NOMO-1 (cell line): ENCODE measurements around the gene TNIP1.

Experiments
- DNase-seq, 2 experiments: peaks; one replicate each; lab custom pipeline; 2025; ENCODE audit not compliant: unreplicated experiment in 2 of 2; lab: John Stamatoyannopoulos, UW

Gene TNIP1

GRCh38 chr5:151026088-151026487, 54.7 kb downstream of the TNIP1 start:
- DNase-seq, result no peak

- DNase-seq, result no peak
These were observed 55.6 kb downstream of the TNIP1 start for GRCh38 chr5:151025250-151025606.

- DNase-seq, result no peak
These were observed 56.2 kb downstream of the TNIP1 start for GRCh38 chr5:151024440-151025249.

- no peak for DNase-seq
These were observed 57.2 kb downstream of the TNIP1 start for GRCh38 chr5:151023651-151024050.

GRCh38 chr5:151023047-151023615, 57.7 kb downstream of the TNIP1 start:
- no peak for DNase-seq

GRCh38 chr5:151022511-151023018, 58.3 kb downstream of the TNIP1 start:
- no peak for DNase-seq

- no peak for DNase-seq
These were observed 59.1 kb downstream of the TNIP1 start for GRCh38 chr5:151021746-151022145.

- peak; percentile 86 to 92 for DNase-seq
These were observed 60.3 kb downstream of the TNIP1 start, which contains the start of gene GPX3 for GRCh38 chr5:151020304-151021110. TSS of gene GPX3 (plus strand) at chr5:151020591. CDS start at chr5:151020655, 64 bp downstream.

GRCh38 chr5:151019331-151019730, 61.5 kb downstream of the TNIP1 start:
- no peak for DNase-seq

GRCh38 chr5:151018846-151019245, 62.0 kb downstream of the TNIP1 start:
- DNase-seq, result no peak

GRCh38 chr5:151017897-151018296, 62.9 kb downstream of the TNIP1 start:
- no peak for DNase-seq

GRCh38 chr5:151016700-151017099, 64.1 kb downstream of the TNIP1 start:
- DNase-seq, result peak; percentile 90 to 94

- DNase-seq, result no peak
These were observed 64.8 kb downstream of the TNIP1 start for GRCh38 chr5:151015974-151016587.

- no peak for DNase-seq
These were observed 66.0 kb downstream of the TNIP1 start for GRCh38 chr5:151014680-151015343.

GRCh38 chr5:151012862-151013261, 68.0 kb downstream of the TNIP1 start:
- no peak for DNase-seq

- no peak for DNase-seq
These were observed 71.9 kb downstream of the TNIP1 start for GRCh38 chr5:151008906-151009305.

- no peak for DNase-seq
These were observed 72.7 kb downstream of the TNIP1 start for GRCh38 chr5:151008210-151008491.

GRCh38 chr5:151007430-151008209, 73.2 kb downstream of the TNIP1 start:
- no peak for DNase-seq

- no peak for DNase-seq
These were observed 74.0 kb downstream of the TNIP1 start for GRCh38 chr5:151006704-151007334.
